Omental fat pad (tissue), 4 donors: ENCODE results near the gene TGFBR2. TPM values are rescaled to one million over a fixed set of nuclear protein-coding genes. Genes with fewer than 3 reads are reported as not detected.

Experiments used
- ATAC-seq: fragments of 150-250 bp; one replicate; pipeline ENCODE4 v1.9.1; 2016; ENCODE audit warnings: mild to moderate bottlenecking, moderate library complexity; ENCODE audit not compliant: low FRiP score
- DNase-seq: peaks from one replicate; pipeline ENCODE4 v3.0.0-alpha.2; 2019; ENCODE audit warnings: low spot score
- CTCF ChIP-seq, 3 donors: fragments of 450-650 bp; IDR thresholded peaks; one replicate each; pipeline ENCODE4 v1.5.1; 2016 to 2017; ENCODE audit warnings: antibody characterized with exemption in 3 of 3, mild to moderate bottlenecking in 3 of 3, moderate library complexity in 2 of 3
- total RNA-seq, 4 donors: library from RNA; depleted of rRNA; stranded (reverse); fragments of >200 nt; gene quantifications; one replicate each; pipeline ENCODE4 v1.1.0, GENCODE V29; 2016

TGFBR2 gene
- total RNA-seq, 4 donors from 2014 or later, result 281 to 587 (median 369) TPM

GRCh38 chr3:30600572-30600971 lies 5.8 kb upstream of the TGFBR2 start:
- no peak for DNase-seq
- TF ChIP-seq CTCF (IDR thresholded peaks at IDR 0.05), result no peak
- ATAC-seq, result no peak

- ATAC-seq (no peak), DNase-seq (no peak)
- no peak for TF ChIP-seq CTCF (IDR thresholded peaks at IDR 0.05)
These were observed 3.5 kb upstream of the TGFBR2 start for GRCh38 chr3:30602946-30603345.

GRCh38 chr3:30604093-30604492 lies 2.3 kb upstream of the TGFBR2 start:
- DNase-seq (no peak), ATAC-seq (no peak)
- TF ChIP-seq CTCF (IDR thresholded peaks at IDR 0.05), result no peak

GRCh38 chr3:30604558-30604957 lies 1.8 kb upstream of the TGFBR2 start:
- no peak for ATAC-seq
- no peak for TF ChIP-seq CTCF (IDR thresholded peaks at IDR 0.05)

GRCh38 chr3:30605005-30605404 lies 1.4 kb upstream of the TGFBR2 start:
- no peak for ATAC-seq
- no peak for TF ChIP-seq CTCF (IDR thresholded peaks at IDR 0.05)

More at GRCh38 chr3:30604558-30604957, 1.8 kb upstream of the TGFBR2 start:
- DNase-seq, result no peak

GRCh38 chr3:30605706-30606300 lies 598 bp upstream of the TGFBR2 start:
- DNase-seq (no peak), ATAC-seq (no peak)
- no peak for TF ChIP-seq CTCF (IDR thresholded peaks at IDR 0.05)

More at GRCh38 chr3:30605005-30605404, 1.4 kb upstream of the TGFBR2 start:
- DNase-seq, result no peak

- no peak for ATAC-seq
- no peak for TF ChIP-seq CTCF (IDR thresholded peaks at IDR 0.05)
- no peak for DNase-seq
These were observed 832 bp downstream of the TGFBR2 start for GRCh38 chr3:30607032-30607833.
